OCI-LY1 (cell line): ENCODE measurements around the gene WWOX.

Experiments used
- EZH2 ChIP-seq: fragments of 200-600 bp; sonication (generic), shearing (Covaris generic); IDR thresholded peaks from 2 replicates; pipeline ENCODE4 v1.8.0; 2017; ENCODE audit warnings: borderline replicate concordance, mixed run types, mild to moderate bottlenecking, antibody characterized with exemption, low read length, moderate library complexity, mixed read lengths
- TF ChIP-seq, protein P1 (sequence below): fragments of 200-600 bp; sonication (generic), shearing (Covaris generic); IDR thresholded peaks from 2 replicates; pipeline ENCODE4 v1.5.1; 2017; ENCODE audit warnings: mild to moderate bottlenecking, antibody characterized with exemption, low read length, moderate library complexity, mixed read lengths

DNA sequence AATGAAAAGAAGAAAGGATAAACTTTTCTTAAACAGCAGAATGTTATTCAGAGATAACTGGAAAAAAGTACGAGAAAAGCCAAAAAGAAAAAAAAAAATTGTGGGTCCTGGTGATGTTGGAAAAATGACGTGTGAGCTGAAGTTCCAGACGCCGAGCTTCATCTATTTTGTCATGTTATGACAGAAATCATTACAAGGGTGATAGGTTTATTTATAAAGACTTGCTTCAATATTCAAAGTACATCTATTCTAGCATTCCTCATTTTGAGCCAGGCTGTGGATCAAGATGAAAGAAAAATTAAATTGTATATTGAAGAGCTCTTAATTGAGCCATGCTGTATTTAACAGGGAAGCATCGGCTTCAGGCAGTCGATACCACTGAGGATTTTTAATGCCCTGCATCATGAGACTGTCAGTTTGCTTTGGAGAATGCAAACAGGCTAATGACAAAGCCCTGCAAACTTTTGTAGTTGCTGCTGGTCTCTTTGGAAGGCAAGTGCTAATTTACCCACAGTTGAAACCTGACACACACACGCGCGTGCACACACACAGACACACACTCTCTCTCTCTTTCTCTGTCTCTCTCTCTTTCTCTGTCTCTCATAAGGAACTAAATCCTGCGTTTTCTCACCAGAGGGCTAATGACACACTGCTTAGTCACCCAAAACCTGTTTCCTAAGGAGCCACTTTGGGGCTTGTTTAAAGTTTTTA lies 110.7 kb downstream of the WWOX start:
- TF ChIP-seq, protein P1, sequence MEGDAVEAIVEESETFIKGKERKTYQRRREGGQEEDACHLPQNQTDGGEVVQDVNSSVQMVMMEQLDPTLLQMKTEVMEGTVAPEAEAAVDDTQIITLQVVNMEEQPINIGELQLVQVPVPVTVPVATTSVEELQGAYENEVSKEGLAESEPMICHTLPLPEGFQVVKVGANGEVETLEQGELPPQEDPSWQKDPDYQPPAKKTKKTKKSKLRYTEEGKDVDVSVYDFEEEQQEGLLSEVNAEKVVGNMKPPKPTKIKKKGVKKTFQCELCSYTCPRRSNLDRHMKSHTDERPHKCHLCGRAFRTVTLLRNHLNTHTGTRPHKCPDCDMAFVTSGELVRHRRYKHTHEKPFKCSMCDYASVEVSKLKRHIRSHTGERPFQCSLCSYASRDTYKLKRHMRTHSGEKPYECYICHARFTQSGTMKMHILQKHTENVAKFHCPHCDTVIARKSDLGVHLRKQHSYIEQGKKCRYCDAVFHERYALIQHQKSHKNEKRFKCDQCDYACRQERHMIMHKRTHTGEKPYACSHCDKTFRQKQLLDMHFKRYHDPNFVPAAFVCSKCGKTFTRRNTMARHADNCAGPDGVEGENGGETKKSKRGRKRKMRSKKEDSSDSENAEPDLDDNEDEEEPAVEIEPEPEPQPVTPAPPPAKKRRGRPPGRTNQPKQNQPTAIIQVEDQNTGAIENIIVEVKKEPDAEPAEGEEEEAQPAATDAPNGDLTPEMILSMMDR: no peak
- TF ChIP-seq EZH2: no peak
